ENCODE results near the gene TUBGCP5.

DNA sequence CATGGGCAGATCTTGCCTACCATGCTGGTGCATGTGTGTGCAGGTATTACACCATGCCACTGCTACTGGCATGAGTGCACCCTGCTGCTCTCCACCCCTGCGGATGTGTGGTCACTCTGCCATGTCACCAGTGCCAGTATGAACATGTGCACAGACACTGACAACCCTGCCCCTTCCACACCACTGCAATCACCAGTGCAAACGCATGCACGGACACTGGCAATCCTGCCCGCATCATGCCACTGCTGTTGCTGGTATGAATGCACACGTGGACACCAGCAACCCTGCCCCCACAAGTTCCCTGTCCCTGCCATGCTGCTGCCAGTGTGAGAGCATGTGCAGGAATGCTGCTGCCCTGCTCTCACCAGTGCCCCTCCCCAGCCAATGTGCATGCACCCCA, 24.8 kb upstream of the TUBGCP5 start:
- TF ChIP-seq ARNT (IDR thresholded peaks at IDR 0.05): no peak
- no peak for TF ChIP-seq SUZ12 (IDR thresholded peaks at IDR 0.05)
- no peak for TF ChIP-seq FOXA1 (IDR thresholded peaks at IDR 0.05)
- TF ChIP-seq SP1 (IDR thresholded peaks at IDR 0.05): no peak
- TF ChIP-seq FOXM1 (IDR thresholded peaks at IDR 0.05; ENCODE audit: borderline replicate concordance): no peak
- no peak for TF ChIP-seq ELF4 (IDR thresholded peaks at IDR 0.05)
- no peak for TF ChIP-seq BHLHE40 (IDR thresholded peaks at IDR 0.05; ENCODE audit: borderline replicate concordance)
- TF ChIP-seq, protein P1, sequence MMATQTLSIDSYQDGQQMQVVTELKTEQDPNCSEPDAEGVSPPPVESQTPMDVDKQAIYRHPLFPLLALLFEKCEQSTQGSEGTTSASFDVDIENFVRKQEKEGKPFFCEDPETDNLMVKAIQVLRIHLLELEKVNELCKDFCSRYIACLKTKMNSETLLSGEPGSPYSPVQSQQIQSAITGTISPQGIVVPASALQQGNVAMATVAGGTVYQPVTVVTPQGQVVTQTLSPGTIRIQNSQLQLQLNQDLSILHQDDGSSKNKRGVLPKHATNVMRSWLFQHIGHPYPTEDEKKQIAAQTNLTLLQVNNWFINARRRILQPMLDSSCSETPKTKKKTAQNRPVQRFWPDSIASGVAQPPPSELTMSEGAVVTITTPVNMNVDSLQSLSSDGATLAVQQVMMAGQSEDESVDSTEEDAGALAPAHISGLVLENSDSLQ (IDR thresholded peaks at IDR 0.05): no peak

Data from HEK293T (cell line).